ENCODE measurements around the gene CSAD. TPM values are rescaled to one million over a fixed set of nuclear protein-coding genes. Genes with fewer than 3 reads are reported as not detected.

Gene CSAD
- total and polyA plus RNA-seq, 2 donors (not counting 3 experiments of a cell fraction or from before 2014, with no cell fraction given), result 21.1 to 24.4 TPM

DNA sequence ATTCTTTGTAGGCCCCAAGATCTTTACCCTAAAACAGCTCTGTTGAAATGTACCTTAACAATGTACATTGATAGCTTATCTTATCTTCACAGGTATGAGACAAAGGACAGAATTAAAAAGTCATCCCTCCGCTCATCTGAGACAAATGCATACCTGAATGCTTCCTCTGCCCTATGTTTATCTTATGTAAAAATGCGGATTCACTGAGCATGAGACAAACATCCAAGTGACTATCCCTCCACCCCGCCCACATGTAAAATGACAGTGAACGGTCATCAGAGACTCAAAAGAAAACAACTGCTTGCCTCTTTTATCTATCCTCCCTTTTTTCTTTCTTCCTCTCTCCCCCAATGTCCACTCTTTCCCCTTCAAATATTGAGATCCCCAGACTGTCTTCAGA lies 37.4 kb downstream of the CSAD start:
- ChIA-PET POLR2A (interaction anchor here (0.7 kb wide), 1 partner anchor 46 kb away, joined by 10 read pairs; the partner anchor contains the start of gene IGFBP6), CTCF (no interaction called here)
- no peaks in the 10 kb centered on the region for H3K9me1 ChIP-seq (replicated peaks; ENCODE audit: control insufficient read depth, extremely low read depth, insufficient read depth, low read length)
- no peak overlapping the region for H2AFZ ChIP-seq (ENCODE audit: low read depth, low read length)
- H4K20me1 ChIP-seq (replicated peaks; ENCODE audit: control insufficient read depth, extremely low read depth, insufficient read depth, low read length), result no peaks in the 10 kb centered on the region
- BruUV-seq (replicated peaks), result no TSS peak
- H3K27me3 ChIP-seq (ENCODE audit: control insufficient read depth in 2 of 2, insufficient read depth in 2 of 2, low read length in 2 of 2), result peaks cover 5 to 6% of the 10 kb centered on the region in 2 experiments
- H3K4me2 ChIP-seq (ENCODE audit: insufficient read depth, low read length), result no peak overlapping the region
- dilution Hi-C loops (cut with MboI; ENCODE audit: extremely low pct_ligation_motif_present, low sequenced_read_pairs), result no loop called here
- intact Hi-C loops (cut with micrococcal nuclease), result no loop called here
- TF ChIP-seq POLR2A (IDR thresholded peaks at IDR 0.05; ENCODE audit: low read depth, low read length), result no peak
- TF ChIP-seq, protein P1, sequence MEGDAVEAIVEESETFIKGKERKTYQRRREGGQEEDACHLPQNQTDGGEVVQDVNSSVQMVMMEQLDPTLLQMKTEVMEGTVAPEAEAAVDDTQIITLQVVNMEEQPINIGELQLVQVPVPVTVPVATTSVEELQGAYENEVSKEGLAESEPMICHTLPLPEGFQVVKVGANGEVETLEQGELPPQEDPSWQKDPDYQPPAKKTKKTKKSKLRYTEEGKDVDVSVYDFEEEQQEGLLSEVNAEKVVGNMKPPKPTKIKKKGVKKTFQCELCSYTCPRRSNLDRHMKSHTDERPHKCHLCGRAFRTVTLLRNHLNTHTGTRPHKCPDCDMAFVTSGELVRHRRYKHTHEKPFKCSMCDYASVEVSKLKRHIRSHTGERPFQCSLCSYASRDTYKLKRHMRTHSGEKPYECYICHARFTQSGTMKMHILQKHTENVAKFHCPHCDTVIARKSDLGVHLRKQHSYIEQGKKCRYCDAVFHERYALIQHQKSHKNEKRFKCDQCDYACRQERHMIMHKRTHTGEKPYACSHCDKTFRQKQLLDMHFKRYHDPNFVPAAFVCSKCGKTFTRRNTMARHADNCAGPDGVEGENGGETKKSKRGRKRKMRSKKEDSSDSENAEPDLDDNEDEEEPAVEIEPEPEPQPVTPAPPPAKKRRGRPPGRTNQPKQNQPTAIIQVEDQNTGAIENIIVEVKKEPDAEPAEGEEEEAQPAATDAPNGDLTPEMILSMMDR (IDR thresholded peaks at IDR 0.05; ENCODE audit: extremely low read depth in 1 of 2, insufficient read depth in 1 of 2, low read depth in 1 of 2, low read length in 2 of 2), result no peak
- TF ChIP-seq, protein P2, sequence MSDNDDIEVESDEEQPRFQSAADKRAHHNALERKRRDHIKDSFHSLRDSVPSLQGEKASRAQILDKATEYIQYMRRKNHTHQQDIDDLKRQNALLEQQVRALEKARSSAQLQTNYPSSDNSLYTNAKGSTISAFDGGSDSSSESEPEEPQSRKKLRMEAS (IDR thresholded peaks at IDR 0.05; ENCODE audit: insufficient read depth, insufficient read length), result no peak
- no peaks in the 10 kb centered on the region for H3K4me1 ChIP-seq (ENCODE audit: control insufficient read depth, extremely low read depth, insufficient read depth, low read length)
- FAIRE-seq, result no peak
- no peaks in the 10 kb centered on the region for H3K9me3 ChIP-seq (replicated peaks; ENCODE audit: control insufficient read depth, insufficient read depth, low read length)
- no peaks in the 10 kb centered on the region for H3K36me3 ChIP-seq (ENCODE audit: control insufficient read depth in 2 of 2, extremely low read depth in 1 of 2, insufficient read depth in 2 of 2, low read length in 2 of 2)
- DNase-seq (ENCODE audit: low read depth, low spot score), result no peak
- no peak overlapping the region for H3K9ac ChIP-seq (replicated peaks; ENCODE audit: extremely low read depth, insufficient read depth, low read length)
- no peak overlapping the region for H3K4me3 ChIP-seq (replicated peaks in 1 of 3; ENCODE audit: insufficient read depth in 1 of 3, low read depth in 1 of 3, low read length in 3 of 3)
- H3K27ac ChIP-seq (ENCODE audit: insufficient read depth, low read depth, low read length), result no peak overlapping the region
- no peaks in the 10 kb centered on the region for H3K79me2 ChIP-seq (ENCODE audit: control insufficient read depth, insufficient read depth, low read length)

DNA sequence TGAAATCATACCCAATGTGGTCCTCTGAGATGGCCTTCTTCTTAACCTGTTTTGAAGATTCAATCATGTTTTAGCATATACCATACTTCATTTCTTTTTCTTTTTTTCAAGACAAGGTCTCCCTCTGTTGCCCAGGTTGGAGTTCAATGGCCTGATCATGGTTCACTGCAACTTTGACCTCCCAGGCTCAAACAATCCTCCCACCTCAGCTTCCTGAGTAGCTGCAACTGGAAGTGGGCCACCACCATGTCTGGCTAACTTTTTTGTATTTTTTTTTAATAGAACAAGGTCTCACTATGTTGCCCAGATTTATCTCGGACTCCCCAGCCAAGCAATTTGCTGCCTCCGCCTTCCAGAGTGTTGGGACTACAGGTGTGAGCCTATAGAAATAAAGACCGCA lies 47.0 kb downstream of the CSAD start:
- Histone ChIP-seq H3K4me2 (ENCODE audit: insufficient read depth, low read length) (no peak overlapping the region), H3K27ac (ENCODE audit: insufficient read depth, low read depth, low read length) (no peak overlapping the region), H3K9me3 (replicated peaks; ENCODE audit: control insufficient read depth, insufficient read depth, low read length) (no peaks in the 10 kb centered on the region), H2AFZ (ENCODE audit: low read depth, low read length) (no peak overlapping the region), H3K4me1 (ENCODE audit: control insufficient read depth, extremely low read depth, insufficient read depth, low read length) (no peaks in the 10 kb centered on the region), H3K27me3 (ENCODE audit: control insufficient read depth in 2 of 2, insufficient read depth in 2 of 2, low read length in 2 of 2) (peaks cover 3 to 5% of the 10 kb centered on the region in 2 experiments), H4K20me1 (replicated peaks; ENCODE audit: control insufficient read depth, extremely low read depth, insufficient read depth, low read length) (no peaks in the 10 kb centered on the region), H3K79me2 (ENCODE audit: control insufficient read depth, insufficient read depth, low read length) (no peaks in the 10 kb centered on the region), H3K9me1 (replicated peaks; ENCODE audit: control insufficient read depth, extremely low read depth, insufficient read depth, low read length) (no peaks in the 10 kb centered on the region), H3K9ac (replicated peaks; ENCODE audit: extremely low read depth, insufficient read depth, low read length) (no peak overlapping the region), H3K4me3 (replicated peaks in 1 of 3; ENCODE audit: insufficient read depth in 1 of 3, low read depth in 1 of 3, low read length in 3 of 3) (no peak overlapping the region), H3K36me3 (ENCODE audit: control insufficient read depth in 2 of 2, extremely low read depth in 1 of 2, insufficient read depth in 2 of 2, low read length in 2 of 2) (no peaks in the 10 kb centered on the region)
- FAIRE-seq (no peak), DNase-seq (ENCODE audit: low read depth, low spot score) (no peak)
- ChIA-PET CTCF (no interaction called here), POLR2A (no interaction called here)
- dilution Hi-C loops (cut with MboI; ENCODE audit: extremely low pct_ligation_motif_present, low sequenced_read_pairs), result loop anchor here (10.0 kb wide), 1 partner anchor 51 kb away; the partner anchor contains the start of genes CSAD and ZNF740
- TF ChIP-seq GATA2 (IDR thresholded peaks at IDR 0.05; ENCODE audit: insufficient read depth, insufficient read length, low read depth, low read length) (no peak), POLR2AphosphoS5 (IDR thresholded peaks at IDR 0.05; ENCODE audit: insufficient read depth, low read depth, low read length) (no peak), POLR2A (IDR thresholded peaks at IDR 0.05; ENCODE audit: low read depth, low read length) (no peak), MYC (IDR thresholded peaks at IDR 0.05; ENCODE audit: low read depth, low read length) (no peak), FOS (IDR thresholded peaks at IDR 0.05; ENCODE audit: borderline replicate concordance, insufficient read depth, low read length) (no peak), EZH2 (IDR thresholded peaks at IDR 0.05; ENCODE audit: borderline replicate concordance, low read depth, low read length, severe bottlenecking) (no peak), JUN (IDR thresholded peaks at IDR 0.05; ENCODE audit: borderline replicate concordance, insufficient read depth, insufficient read length, low read depth) (no peak)
- TF ChIP-seq, protein P1 (IDR thresholded peaks at IDR 0.05; ENCODE audit: extremely low read depth in 1 of 2, insufficient read depth in 1 of 2, low read depth in 1 of 2, low read length in 2 of 2), result no peak
- TF ChIP-seq, protein P2 (IDR thresholded peaks at IDR 0.05; ENCODE audit: insufficient read depth, insufficient read length), result no peak
- intact Hi-C loops (cut with micrococcal nuclease), result no loop called here
- no TSS peak for BruUV-seq (replicated peaks)

Measured in endothelial cell of umbilical vein (primary cell).